HFF-Myc (cell line): ENCODE data around the gene ITIH4.

Experiments
- DNase-seq: peaks from one replicate; pipeline ENCODE4 v3.0.0-alpha.2; 2011; ENCODE audit warnings: low read depth; ENCODE audit errors: extremely low read depth
- H3K4me3 ChIP-seq: replicated peaks from 2 replicates; pipeline ENCODE4 v1.5.1; 2011; ENCODE audit warnings: low read depth, mild to moderate bottlenecking, control low read depth, low read length
- CTCF ChIP-seq: IDR thresholded peaks from 2 replicates; pipeline ENCODE4 v1.5.1; 2012; ENCODE audit warnings: mild to moderate bottlenecking, low read depth, low read length, control low read depth; ENCODE audit errors: missing control alignments

The ITIH4 gene

DNA sequence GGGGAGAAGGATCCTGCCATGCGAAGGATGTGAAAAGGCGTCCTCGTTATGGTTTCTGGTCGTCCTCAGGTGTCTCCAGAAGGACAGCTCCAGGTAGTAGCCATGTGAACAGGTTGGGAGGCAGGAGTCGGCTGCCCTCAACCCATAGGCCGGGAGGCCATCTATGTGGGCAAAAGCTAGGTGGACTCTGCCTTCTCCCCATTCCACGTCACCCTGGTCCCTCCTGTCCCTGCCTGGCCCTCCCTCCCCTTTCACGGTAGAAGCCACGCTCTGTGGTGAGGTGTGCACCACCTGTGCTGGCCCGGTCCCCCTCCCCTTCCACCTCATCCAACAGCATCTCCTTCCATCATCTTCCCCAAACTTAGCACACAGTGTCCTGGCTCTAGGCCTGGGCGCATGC, 19.5 kb downstream of the ITIH4 start:
- H3K4me3 ChIP-seq: no peak overlapping the region
- no peak for TF ChIP-seq CTCF
- no peak for DNase-seq

- H3K4me3 ChIP-seq: no peak overlapping the region
- DNase-seq: no peak
- TF ChIP-seq CTCF: no peak
Measured at GRCh38 chr3:52809662-52810377, 20.7 kb downstream of the ITIH4 start.

DNA sequence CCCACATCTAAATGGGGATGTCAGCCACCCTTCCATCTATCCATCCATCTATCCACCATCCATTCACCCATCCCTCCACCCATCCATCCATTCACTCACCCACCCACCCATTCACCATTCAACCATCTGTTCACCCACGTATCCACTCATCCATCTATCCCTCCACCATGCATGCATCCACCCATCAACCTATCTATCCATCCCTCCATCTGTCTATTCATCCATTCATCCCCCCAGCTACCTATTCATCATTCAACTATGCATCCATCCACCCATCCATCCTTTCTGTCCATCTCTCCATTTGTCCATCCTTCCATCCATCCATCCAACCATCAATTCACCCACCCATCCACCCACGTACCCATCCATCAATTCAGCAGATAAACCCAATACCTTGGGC, 21.3 kb downstream of the ITIH4 start:
- no peak for DNase-seq
- no peak overlapping the region for H3K4me3 ChIP-seq
- no peak for TF ChIP-seq CTCF

DNA sequence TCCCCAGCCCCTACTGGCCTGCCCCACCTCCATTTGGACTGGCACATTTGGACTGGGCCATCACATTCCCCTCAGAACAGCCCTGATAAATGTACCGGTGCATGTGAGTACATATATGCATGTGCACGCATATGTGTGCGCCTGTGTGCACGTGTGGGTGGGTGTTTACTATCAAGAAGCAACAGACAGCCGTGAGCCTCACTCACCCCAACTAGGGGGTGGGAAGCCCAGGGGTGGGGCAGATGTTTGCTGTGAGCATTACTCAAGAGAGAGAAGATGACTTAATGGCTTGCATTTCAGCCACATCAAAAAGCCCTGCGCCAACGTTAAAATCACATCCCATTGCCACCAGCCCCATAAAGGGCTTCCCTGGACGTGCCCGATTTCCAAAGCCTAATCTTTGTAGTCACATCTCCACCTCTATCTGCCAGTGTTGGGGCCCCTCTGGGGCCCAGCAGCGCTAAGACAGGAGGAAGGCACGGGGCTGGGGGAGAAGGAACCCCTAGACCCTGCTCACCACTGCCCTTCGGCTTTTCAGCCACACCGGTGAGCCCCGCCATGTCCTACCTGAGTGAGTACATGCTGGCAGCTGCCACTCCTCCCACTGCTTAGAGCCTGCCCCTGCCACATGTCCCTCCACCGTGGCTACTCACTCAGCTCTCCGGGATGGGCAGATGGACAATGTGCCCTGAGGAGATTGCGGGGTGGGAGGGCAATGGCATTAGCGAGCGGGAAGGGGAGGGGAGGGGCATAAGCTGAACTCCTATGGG, 25.0 kb downstream of the ITIH4 start:
- H3K4me3 ChIP-seq: no peak overlapping the region
- no peak for DNase-seq
- no peak for TF ChIP-seq CTCF

DNA sequence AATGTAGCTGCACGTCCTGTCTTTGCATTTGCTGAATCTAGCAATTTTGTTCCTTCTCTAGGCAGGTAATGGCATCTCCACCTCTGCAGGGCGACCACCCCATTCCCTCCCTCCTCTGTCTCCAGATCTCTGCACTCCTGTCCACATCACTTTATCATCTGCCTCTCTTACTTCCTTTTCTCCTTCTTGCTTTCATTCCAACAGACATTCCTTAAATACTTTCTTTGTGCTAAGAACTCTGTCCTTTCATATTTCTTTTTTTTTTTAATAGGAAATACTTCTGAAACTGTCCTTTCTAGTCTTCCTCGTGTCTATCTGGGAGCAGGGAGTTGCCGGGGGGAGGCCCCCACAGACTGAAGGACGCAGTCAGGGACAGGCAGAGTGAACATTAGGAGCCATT, 28.6 kb downstream of the ITIH4 start:
- TF ChIP-seq CTCF: no peak
- DNase-seq: no peak
- H3K4me3 ChIP-seq: no peak overlapping the region

DNA sequence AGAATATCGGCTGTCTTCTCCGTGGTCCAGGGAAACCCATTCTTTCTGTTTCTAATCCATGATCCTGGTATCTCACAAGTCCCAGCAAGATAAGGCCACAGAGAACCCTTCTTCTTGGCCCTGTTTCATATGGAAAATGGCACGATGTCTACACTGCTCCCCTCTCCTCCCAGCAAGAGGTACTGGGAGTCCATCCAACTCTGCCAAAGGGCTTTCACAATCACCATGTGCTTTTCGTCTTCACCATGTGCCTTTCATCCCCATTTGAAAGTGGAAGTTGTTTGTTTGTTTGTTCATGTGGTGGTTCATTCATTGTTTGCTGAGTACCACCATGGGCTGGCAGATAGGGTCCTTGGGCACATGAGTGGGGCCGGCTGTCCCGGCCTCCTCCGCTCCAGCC, 30.4 kb downstream of the ITIH4 start:
- TF ChIP-seq CTCF: no peak
- no peak overlapping the region for H3K4me3 ChIP-seq
- DNase-seq: no peak
